Epithelial cell of proximal tubule (primary cell): Measurements from ENCODE around the gene SDHB. TPM values are rescaled to one million over a fixed set of nuclear protein-coding genes. Genes with fewer than 3 reads are reported as not detected.
"Not testable (repeated sequence)": the region's sequence is repeated elsewhere in the genome, so short reads cannot be mapped to it uniquely, and the experiment has no call there.

Experiments
- DNase-seq: peaks from one replicate; pipeline ENCODE4 v3.0.0-alpha.2; 2011; ENCODE audit warnings: low read depth
- H3K4me3 ChIP-seq: 2 replicates; pipeline ENCODE4 v1.5.1; 2011; ENCODE audit warnings: low read depth, mild to moderate bottlenecking, low read length
- total RNA-seq: library from RNA; depleted of rRNA; stranded (reverse); fragments of >200 nt; gene quantifications from 2 replicates; pipeline ENCODE4 v1.2.3, GENCODE V29; 2015
- TF ChIP-seq, protein P1 (sequence below): conservative IDR thresholded peaks from 2 replicates; pipeline ENCODE4 v1.5.1; 2012; ENCODE audit warnings: low read depth, mild to moderate bottlenecking, low read length

Gene SDHB
- total RNA-seq, 1 donor from 2014 or later = 118 TPM

DNA sequence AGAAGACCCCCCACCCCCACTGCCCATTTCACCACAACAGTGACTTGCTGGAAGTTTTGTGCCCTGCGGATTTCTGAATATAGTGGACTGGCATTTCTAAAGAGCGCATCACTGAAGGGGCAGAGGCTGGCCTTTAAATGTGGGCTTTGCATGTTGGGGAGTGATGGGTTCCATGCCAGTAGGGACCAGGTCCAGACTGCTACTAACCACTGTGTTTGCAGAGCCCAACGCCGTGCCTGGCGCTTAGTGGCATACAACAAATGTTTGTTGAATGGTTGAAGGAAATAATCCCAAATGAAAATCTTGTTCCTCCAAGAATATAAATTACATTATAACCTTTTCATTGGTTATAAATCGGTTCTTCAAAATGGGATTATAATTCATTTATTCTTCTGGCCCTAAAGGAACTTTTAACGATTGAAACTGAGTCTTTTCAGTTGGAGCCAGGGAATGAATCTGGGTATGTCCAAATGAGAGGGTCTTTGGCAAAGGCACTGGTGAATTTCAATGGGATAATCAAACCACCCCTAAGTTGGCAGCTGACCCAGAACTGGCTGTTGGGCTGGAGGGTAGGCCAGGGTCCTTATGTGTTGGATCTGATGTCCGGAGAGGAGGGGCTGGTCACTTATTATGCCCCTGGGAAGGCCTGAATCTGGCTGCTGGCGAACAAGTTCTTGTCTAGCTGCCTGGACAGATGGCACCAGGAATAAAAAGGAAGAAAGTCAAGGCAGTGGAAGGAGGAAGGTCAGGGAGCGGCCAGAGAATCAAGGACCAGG lies 13.8 kb upstream of the SDHB start:
- H3K4me3 ChIP-seq = no peak overlapping the region
- TF ChIP-seq, protein P1, sequence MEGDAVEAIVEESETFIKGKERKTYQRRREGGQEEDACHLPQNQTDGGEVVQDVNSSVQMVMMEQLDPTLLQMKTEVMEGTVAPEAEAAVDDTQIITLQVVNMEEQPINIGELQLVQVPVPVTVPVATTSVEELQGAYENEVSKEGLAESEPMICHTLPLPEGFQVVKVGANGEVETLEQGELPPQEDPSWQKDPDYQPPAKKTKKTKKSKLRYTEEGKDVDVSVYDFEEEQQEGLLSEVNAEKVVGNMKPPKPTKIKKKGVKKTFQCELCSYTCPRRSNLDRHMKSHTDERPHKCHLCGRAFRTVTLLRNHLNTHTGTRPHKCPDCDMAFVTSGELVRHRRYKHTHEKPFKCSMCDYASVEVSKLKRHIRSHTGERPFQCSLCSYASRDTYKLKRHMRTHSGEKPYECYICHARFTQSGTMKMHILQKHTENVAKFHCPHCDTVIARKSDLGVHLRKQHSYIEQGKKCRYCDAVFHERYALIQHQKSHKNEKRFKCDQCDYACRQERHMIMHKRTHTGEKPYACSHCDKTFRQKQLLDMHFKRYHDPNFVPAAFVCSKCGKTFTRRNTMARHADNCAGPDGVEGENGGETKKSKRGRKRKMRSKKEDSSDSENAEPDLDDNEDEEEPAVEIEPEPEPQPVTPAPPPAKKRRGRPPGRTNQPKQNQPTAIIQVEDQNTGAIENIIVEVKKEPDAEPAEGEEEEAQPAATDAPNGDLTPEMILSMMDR = no peak
- DNase-seq = no peak

DNA sequence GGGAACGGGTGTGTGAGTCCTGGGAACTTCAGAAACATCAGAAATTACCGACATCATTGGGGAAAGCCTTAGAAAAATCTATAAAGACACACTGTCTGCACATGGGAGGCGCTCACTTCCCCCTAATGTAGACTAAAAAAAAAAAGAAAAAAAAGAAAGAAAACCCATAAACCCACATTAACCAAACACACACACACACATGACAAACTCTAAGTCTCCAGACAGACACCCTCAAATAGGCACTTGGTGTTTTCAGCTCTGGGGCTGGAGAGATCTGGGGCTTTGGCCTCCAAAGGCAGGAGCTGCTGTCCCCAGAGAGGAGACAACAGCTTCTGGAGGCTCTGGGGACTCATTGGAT lies 13.2 kb upstream of the SDHB start:
- DNase-seq = no peak
- H3K4me3 ChIP-seq = no peak overlapping the region
- TF ChIP-seq, protein P1 = no peak

DNA sequence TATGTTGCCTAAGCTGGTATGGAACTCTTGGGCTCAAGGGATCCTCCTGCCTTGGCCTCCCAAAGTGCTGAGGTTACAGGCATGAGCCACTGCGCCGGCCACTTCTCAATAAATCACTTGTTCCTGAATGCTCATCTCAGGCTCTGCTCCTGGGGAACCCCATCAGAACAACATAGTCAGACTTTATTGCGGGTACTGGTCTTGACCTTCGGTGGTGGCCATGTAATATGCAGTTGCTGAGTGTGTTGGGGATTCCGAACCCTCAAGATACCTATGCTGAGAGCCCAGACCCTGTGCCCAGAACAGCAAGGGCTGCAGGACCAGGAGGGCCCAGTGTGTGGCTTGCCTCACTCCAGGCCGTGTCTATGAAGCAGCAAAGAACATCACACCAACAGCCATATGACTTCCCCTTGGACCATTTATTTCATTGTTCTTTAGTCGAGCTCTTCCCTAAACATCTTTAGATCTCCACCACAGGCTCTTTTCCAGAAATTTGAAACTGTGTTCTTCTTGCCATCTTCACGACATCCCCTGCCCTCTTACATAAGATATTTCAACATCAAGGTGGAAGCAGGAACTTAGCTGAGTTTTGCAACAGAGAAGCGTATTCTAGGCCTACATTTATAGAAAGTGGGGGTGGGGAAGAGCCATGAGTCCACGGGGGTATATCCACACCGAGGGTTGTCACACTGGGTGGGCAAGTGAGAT lies 12.7 kb upstream of the SDHB start:
- DNase-seq = no peak
- TF ChIP-seq, protein P1 = no peak

DNA sequence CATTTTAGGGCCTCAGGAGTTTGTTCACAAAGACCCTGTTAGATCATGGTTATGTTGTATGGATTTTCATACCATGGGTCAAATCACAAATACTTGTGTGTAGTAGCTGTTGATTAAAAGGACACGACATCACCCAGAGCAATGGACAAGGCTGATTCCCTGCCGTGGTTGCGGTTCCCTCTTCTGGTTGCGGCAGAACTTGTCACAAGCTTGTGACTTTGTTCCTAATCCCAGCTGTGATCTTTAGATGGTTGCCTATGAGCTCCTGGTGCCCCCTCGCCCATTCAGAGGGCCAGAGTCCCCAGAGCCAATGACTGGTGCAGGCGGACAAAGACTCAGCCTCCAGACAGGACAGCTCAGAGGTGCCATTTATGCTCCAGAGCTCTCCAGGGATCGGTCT lies 11.8 kb upstream of the SDHB start:
- TF ChIP-seq, protein P1 = no peak
- DNase-seq = no peak
- no peak overlapping the region for H3K4me3 ChIP-seq

More for the DNA sequence above, 12.7 kb upstream of the SDHB start:
- no peak overlapping the region for H3K4me3 ChIP-seq

DNA sequence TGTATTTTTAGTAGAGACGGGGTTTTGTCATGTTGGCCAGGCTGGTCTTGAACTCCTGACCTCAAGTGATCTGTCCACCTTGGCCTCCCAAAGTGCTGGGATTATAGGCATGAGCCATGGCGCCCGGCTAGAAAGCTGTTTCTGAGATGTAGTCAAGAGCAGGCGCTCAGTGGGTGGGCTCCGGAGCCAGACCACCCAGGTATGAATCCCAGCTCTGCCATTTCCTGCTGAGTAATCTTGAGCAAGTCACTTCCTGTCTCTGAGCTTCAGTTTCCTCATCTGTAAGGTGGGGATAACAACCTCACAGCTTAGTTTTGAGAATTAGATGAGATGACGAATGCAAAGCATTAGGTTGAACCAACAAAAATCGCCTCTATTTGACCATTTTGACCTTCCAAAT lies 8.9 kb upstream of the SDHB start:
- not testable (repeated sequence) for DNase-seq, H3K4me3 ChIP-seq

DNA sequence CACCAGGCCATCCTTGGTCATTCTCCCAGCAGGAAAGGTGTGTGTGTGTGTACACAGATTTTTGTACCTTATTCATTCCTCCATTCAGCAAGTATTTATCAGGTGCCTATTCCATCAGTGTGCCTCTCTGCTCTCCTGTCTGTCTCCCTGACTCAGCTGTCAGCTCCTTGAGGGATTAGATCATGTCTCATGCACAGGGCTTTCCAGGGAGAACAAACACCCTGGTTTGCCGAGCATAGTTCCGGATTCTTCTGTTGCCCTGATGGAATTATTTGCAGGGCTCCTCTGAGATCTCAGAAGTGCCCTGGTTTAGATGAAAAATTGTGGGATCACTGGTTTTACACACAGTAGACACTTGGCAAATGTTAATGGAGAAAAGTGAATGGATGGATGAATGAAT lies 8.1 kb upstream of the SDHB start:
- TF ChIP-seq, protein P1 = no peak
- H3K4me3 ChIP-seq = no peak overlapping the region
- DNase-seq = no peak

DNA sequence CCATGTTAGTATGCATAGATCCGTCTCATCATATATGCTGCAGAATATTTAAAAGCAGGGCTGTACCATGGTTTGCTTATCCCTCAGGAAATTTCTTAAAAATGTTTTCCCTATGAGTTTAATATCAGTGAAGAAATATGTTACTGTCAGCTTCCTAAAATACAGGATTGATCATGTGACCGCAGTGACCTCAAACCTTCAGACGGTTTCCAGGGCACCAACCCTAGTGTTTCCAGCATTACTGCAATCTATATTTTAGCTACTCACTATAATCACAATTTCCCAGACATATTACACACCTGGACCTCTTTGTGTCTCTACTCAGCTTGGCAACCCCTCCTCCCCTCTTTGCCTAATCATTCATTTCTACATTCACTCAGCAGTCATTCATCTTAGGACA lies 7.7 kb upstream of the SDHB start:
- TF ChIP-seq, protein P1 = no peak

More for the DNA sequence above, 7.7 kb upstream of the SDHB start:
- H3K4me3 ChIP-seq = no peak overlapping the region
- DNase-seq = no peak
